Effector memory CD8-positive, alpha-beta T cell (primary cell): Measurements from ENCODE around the gene MLLT6.
A peak's percentile ranks its signal among the peaks of the same experiment; 100 is the strongest.

ENCODE experiments used
- ATAC-seq: fragments of 150-1000 bp; cut with Tn5 transposase; replicated peaks from 2 replicates; pipeline ENCODE4 v1.10.0; 2021; ENCODE audit warnings: mild to moderate bottlenecking, moderate library complexity
- DNase-seq, 3 experiments: peaks; one replicate each; pipeline ENCODE4 v3.0.0; 2021
- H3K27ac Mint-ChIP-seq, 2 donors: one replicate each; pipeline ENCODE4 v1.8.0; 2022; ENCODE audit warnings: mild to moderate bottlenecking in 2 of 2, mixed read lengths in 2 of 2, moderate library complexity in 2 of 2
- H3K27me3 Mint-ChIP-seq, 2 donors: one replicate each; pipeline ENCODE4 v1.8.0; 2022; ENCODE audit warnings: mixed read lengths in 2 of 2
- H3K36me3 Mint-ChIP-seq: one replicate; pipeline ENCODE4 v1.8.0; 2022; ENCODE audit warnings: mild to moderate bottlenecking, moderate library complexity, mixed read lengths; ENCODE audit not compliant: insufficient read depth
- H3K4me1 Mint-ChIP-seq, 2 donors: one replicate each; pipeline ENCODE4 v1.8.0; 2022; ENCODE audit warnings: low read depth in 2 of 2, mixed read lengths in 2 of 2
- H3K4me3 Mint-ChIP-seq, 2 donors: one replicate each; pipeline ENCODE4 v1.8.0; 2022; ENCODE audit warnings: mild to moderate bottlenecking in 2 of 2, mixed read lengths in 2 of 2, moderate library complexity in 2 of 2
- H3K9me3 Mint-ChIP-seq, 2 donors: one replicate each; pipeline ENCODE4 v1.8.0; 2022; ENCODE audit warnings: mixed read lengths in 2 of 2

The MLLT6 gene

GRCh38 chr17:38750312-38751121, 45.4 kb downstream of the MLLT6 start:
- peaks cover 32 to 50% of the 10 kb centered on the region in 2 donors for H3K4me1 Mint-ChIP-seq
- no peaks in the 10 kb centered on the region for H3K9me3 Mint-ChIP-seq

DNA sequence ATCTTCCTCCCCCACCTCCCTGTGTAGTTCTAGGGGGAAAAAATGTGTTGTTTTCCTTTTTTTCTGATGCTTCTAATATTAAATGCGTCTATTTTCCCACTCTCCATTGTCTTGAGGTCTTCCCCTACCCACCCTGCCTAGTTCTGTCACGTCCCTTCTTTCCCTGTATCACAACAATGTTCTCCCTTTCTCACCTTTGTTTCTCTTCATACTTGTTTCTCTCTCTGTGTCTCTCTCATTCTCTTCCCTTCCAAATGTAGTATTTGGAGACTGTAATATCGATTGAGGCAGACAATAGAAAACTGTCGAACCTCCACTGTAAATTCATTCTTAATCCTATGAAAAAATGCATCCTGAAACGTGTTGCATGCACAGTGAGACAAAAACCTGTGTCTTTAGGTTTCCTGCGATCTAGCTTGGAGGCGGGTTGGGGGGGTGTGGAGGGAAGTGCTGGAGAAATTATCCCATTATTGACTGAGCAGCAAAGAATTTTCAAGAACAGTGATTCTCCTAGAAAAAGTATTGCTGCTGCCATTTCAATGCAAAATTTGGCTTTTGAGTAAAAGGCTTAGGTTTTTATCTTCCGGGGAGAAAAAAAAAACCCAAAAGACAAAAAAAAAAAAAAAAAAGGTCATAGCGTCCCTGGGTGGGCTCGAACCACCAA, 46.2 kb downstream of the MLLT6 start:
- Mint-ChIP-seq H3K4me3 (peak overlapping the region; percentile 86 to 90), H3K27me3 (peaks cover 28 to 45% of the 10 kb centered on the region in 2 donors), H3K9me3 (no peaks in the 10 kb centered on the region), H3K27ac (peak overlapping the region; percentile 92 to 100), H3K4me1 (peaks cover 29 to 49% of the 10 kb centered on the region in 2 donors), H3K36me3 (peaks cover 41% of the 10 kb centered on the region)
- ATAC-seq (no peak), DNase-seq (no peak)

More at GRCh38 chr17:38750312-38751121, 45.4 kb downstream of the MLLT6 start:
- Mint-ChIP-seq H3K36me3 (peaks cover 34% of the 10 kb centered on the region), H3K4me3 (peak overlapping the region; percentile 86 to 90), H3K27ac (peak overlapping the region in 1 of 2 donors; percentile 92), H3K27me3 (peaks cover 36 to 53% of the 10 kb centered on the region in 2 donors)
- no peak for ATAC-seq
- no peak for DNase-seq

GRCh38 chr17:38751808-38752307, 46.8 kb downstream of the MLLT6 start:
- peak; percentile 48 for ATAC-seq
- peaks cover 28 to 43% of the 10 kb centered on the region in 2 donors for H3K4me1 Mint-ChIP-seq
- DNase-seq, result peak; percentile 84 to 88 (median 86)

DNA sequence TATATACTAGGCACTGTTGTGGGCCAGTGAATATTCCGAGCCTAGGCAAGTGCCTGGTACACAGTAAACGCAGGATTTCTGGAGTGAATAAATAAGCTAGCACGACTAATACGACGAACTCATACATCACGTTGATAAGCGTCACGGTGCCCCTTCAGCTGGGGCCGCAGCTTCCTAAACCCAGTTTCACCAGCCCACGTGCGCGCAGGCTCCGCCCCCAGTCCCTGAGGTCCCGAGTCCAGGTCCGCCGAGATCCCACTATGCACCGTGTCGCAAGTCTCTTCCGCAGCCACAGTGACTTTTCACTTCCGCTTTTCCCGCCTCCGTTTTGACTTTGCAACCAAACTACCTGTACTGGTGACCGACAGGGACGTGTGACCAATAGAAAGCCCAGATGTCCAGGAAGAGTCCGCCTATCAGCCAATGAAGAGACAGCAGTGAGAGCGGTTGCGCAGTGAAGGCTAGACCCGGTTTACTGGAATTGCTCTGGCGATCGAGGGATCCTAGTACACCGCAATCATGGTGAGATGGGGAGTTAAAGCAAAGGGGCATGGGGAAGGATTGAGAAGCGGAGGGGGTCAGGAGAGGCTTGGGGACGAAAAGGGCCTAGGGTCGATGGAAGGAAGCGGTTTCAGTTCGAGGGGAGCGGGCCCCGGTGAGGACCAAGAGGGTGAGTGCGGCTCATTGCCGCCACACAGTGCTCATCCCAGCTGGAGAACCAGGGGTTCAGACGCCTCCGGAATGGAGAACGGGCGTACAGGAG, 47.4 kb downstream of the MLLT6 start, which contains the start of gene PSMB3:
Gene PSMB3, plus strand, starts transcription at position 434 of the 763 bp plus-strand sequence. Its CDS starts 86 bp downstream, at position 520.
- Mint-ChIP-seq H3K4me3 (peak within 1 kb of the TSS; percentile 86 to 90), H3K27me3 (peaks cover 21 to 33% of the 10 kb centered on the region in 2 donors), H3K9me3 (no peaks in the 10 kb centered on the region), H3K4me1 (peaks cover 28 to 42% of the 10 kb centered on the region in 2 donors), H3K27ac (peak within 1 kb of the TSS; percentile 92 to 100), H3K36me3 (peaks cover 52% of the 10 kb centered on the region)
- ATAC-seq, result peak; percentile 85
- peak; percentile 89 to 92 (median 90) for DNase-seq

More at GRCh38 chr17:38751808-38752307, 46.8 kb downstream of the MLLT6 start:
- H3K36me3 Mint-ChIP-seq, result peaks cover 47% of the 10 kb centered on the region
- peak overlapping the region; percentile 86 to 90 for H3K4me3 Mint-ChIP-seq
- peak overlapping the region; percentile 92 to 100 for H3K27ac Mint-ChIP-seq
- peaks cover 23 to 40% of the 10 kb centered on the region in 2 donors for H3K27me3 Mint-ChIP-seq
- H3K9me3 Mint-ChIP-seq, result no peaks in the 10 kb centered on the region

- Mint-ChIP-seq H3K4me3 (peak overlapping the region; percentile 86 to 90), H3K27ac (peak overlapping the region; percentile 92 to 100), H3K9me3 (no peaks in the 10 kb centered on the region), H3K4me1 (peaks cover 24 to 39% of the 10 kb centered on the region in 2 donors), H3K36me3 (peaks cover 56% of the 10 kb centered on the region), H3K27me3 (peaks cover 21 to 27% of the 10 kb centered on the region in 2 donors)
- DNase-seq (no peak), ATAC-seq (no peak)
Measured at GRCh38 chr17:38753071-38753506, 48.0 kb downstream of the MLLT6 start.

- Mint-ChIP-seq H3K9me3 (no peaks in the 10 kb centered on the region), H3K36me3 (peaks cover 94% of the 10 kb centered on the region), H3K27ac (peak overlapping the region; percentile 11 to 86), H3K27me3 (no peaks in the 10 kb centered on the region), H3K4me1 (peaks cover 8 to 12% of the 10 kb centered on the region in 2 donors), H3K4me3 (no peak overlapping the region)
- ATAC-seq, result no peak
- peak in 1 of 3 experiments; percentile 9 for DNase-seq
Measured at GRCh38 chr17:38761612-38762011, 56.5 kb downstream of the MLLT6 start.

DNA sequence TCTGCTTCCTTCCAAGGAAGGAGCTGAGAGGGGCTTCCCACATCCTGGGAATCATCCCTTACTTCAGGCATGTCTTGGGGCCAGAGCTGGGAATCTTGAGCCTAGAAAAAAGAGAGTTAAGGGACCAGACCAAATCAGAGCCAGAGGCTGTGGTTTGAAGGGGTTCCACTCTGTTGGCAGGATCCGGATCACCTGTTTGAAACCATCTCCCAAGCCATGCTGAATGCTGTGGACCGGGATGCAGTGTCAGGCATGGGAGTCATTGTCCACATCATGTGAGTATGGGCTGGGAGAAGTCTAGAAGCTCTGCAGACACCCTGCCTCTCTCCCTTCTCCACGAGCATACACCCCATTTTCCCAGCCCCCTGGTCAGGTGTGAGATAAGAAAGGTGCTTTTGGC, 57.2 kb downstream of the MLLT6 start:
- no peak for ATAC-seq
- H3K4me3 Mint-ChIP-seq, result no peak overlapping the region
- H3K4me1 Mint-ChIP-seq, result peaks cover 8 to 12% of the 10 kb centered on the region in 2 donors
- no peaks in the 10 kb centered on the region for H3K27me3 Mint-ChIP-seq
- DNase-seq, result no peak
- H3K27ac Mint-ChIP-seq, result peak overlapping the region in 1 of 2 donors; percentile 86
- peaks cover 89% of the 10 kb centered on the region for H3K36me3 Mint-ChIP-seq
- no peaks in the 10 kb centered on the region for H3K9me3 Mint-ChIP-seq

DNA sequence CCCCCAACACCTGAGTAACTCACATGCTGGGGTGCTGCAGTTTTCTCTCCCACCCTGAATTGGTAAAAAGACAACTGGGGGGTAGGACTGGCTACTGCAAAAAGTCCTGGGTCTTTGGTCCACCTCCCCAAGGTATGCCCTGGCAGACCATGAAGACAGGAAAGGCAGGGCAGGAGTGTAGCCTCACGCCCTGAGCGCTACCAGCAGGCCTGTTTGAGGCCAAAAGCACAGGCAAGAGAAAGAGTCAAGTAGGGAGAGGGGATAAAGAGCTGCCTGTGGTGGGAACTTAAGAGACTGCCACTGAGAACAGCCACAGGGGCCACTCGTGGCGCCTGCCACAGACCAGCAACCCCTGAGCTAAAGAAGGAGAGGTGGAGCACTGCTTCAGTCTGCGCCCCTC, 61.3 kb downstream of the MLLT6 start:
- no peak for ATAC-seq
- DNase-seq, result no peak
- Mint-ChIP-seq H3K27ac (peak overlapping the region; percentile 35 to 65), H3K36me3 (peaks cover 69% of the 10 kb centered on the region), H3K9me3 (no peaks in the 10 kb centered on the region), H3K4me3 (no peak overlapping the region), H3K4me1 (peaks cover 4 to 5% of the 10 kb centered on the region in 2 donors), H3K27me3 (no peaks in the 10 kb centered on the region)

DNA sequence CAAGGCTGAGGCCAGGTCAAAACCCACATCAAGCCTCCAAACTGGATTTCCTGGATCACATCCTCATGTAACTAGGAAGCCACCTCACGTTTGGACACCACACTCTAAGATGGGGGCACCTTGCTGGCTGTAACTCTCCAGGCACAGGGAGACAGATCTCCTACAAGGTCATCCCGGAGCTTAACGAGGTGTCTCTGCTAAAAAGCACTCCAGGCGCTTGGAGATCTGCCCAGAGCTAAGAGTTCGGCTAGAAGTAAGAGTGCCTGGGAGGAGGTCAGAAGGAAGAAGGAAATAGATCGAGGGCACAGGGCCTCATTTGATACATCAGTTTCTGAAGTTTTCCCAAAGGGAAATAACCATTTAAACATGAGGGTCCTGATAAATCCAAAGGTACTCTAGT, 63.3 kb downstream of the MLLT6 start:
- Mint-ChIP-seq H3K36me3 (peaks cover 65% of the 10 kb centered on the region), H3K4me1 (peaks cover 0 to 2% of the 10 kb centered on the region in 2 donors), H3K9me3 (no peaks in the 10 kb centered on the region), H3K4me3 (no peak overlapping the region), H3K27ac (peak overlapping the region; percentile 11 to 13), H3K27me3 (no peaks in the 10 kb centered on the region)
- no peak for DNase-seq
- no peak for ATAC-seq

- Mint-ChIP-seq H3K4me3 (no peak overlapping the region), H3K27me3 (no peaks in the 10 kb centered on the region), H3K4me1 (no peaks in the 10 kb centered on the region), H3K36me3 (peaks cover 58% of the 10 kb centered on the region), H3K27ac (peak overlapping the region in 1 of 2 donors; percentile 13), H3K9me3 (no peaks in the 10 kb centered on the region)
- DNase-seq (no peak), ATAC-seq (no peak)
Measured at GRCh38 chr17:38773258-38773657, 68.2 kb downstream of the MLLT6 start.

DNA sequence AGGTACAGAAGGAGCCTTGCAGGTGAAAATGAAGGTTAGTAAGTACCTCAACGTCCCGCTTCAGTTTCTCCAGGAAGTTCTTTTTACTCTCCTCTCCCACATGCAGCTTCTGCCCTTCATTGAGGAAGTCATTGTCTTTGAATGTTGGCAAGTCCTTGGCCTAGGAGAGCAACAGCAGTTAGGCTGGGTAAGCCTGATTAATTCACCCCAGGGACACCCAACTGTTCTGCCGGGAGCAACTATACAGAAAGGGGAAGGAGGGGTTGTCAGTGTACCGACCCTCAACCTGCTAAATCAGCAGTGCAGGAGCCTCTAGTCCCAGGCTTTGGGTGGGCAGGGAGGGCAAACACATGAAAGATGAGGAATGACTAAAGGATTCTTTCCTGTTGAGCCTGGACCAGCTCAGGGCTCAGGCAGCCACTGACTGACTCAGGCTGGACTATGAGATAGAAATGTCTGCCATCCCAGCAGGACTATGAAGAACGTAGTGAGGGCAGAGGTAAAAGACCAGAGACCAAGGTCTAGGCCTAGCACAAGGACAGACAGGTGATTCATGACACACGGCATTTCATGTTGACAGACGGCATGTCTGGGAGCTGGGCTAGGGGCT, 72.7 kb downstream of the MLLT6 start:
- H3K27ac Mint-ChIP-seq, result no peak overlapping the region
- H3K27me3 Mint-ChIP-seq, result no peaks in the 10 kb centered on the region
- DNase-seq (no peak), ATAC-seq (no peak)
- H3K4me3 Mint-ChIP-seq, result no peak overlapping the region
- H3K4me1 Mint-ChIP-seq, result peaks cover 0 to 3% of the 10 kb centered on the region in 2 donors
- H3K9me3 Mint-ChIP-seq, result no peaks in the 10 kb centered on the region
- peaks cover 64% of the 10 kb centered on the region for H3K36me3 Mint-ChIP-seq
